HG02852 (cell line): ENCODE measurements around the gene CDKN2B.
"Not testable (repeated sequence)": the region's sequence is repeated elsewhere in the genome, so short reads cannot be mapped to it uniquely, and the experiment has no call there.

Source experiments
- ATAC-seq: cut with Tn5 transposase; IDR thresholded peaks from one replicate; pipeline ENCODE4 v1.9.1; 2021; ENCODE audit warnings: mild to moderate bottlenecking, moderate library complexity; ENCODE audit not compliant: unreplicated experiment

The CDKN2B gene

GRCh38 chr9:21969951-21970799 is 38.9 kb downstream of the CDKN2B start:
- no peak for ATAC-seq

DNA sequence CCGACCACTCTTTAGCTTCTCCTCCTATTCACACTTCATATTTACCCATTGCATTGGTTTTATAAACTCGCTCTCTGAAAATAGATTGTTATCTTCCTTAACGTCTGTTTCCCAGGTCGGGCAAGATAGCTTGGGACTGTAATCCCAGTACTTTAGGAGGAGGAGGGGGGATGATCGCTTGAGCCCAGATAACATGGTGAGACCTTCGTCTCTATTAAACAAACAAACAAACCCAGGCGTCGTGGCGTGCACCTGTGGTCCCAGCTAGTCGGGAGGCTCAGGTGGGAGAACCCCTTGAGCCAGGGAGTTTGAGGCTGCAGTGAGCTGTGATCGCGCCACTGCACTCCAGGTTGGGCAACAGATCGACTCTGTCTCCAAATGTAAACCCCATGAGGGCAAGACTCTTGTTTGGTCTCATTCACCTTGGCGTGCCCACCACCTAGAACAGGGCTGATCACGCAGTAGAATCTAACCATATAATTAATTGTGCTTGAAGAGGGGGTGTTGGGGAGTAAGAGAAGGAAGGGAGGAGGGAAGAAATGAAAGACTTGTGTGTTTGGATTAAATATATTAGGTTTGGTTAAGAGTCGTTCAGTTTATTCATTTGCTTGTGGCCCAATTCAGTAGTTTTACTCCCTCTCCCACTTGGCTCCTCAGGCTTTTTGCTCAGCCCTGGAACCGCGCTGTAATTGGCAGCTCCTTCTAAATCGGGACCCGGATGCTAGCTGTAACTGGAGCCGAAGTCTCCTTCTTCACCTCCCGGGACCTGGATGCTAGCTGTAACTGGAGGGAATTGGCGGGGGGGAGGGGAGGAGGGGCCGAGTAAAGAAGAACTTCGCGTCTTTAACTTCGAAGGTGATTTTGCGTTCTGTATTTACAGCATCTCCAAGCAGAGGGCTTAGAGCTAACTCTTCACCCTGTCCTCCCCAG is 39.8 kb downstream of the CDKN2B start:
- no peak for ATAC-seq

GRCh38 chr9:21968331-21969010 is 40.6 kb downstream of the CDKN2B start:
- ATAC-seq: no peak

GRCh38 chr9:21967702-21968101 is 41.4 kb downstream of the CDKN2B start:
- no peak for ATAC-seq

- ATAC-seq: no peak
Observed at GRCh38 chr9:21967169-21967568, 41.9 kb downstream of the CDKN2B start.

DNA sequence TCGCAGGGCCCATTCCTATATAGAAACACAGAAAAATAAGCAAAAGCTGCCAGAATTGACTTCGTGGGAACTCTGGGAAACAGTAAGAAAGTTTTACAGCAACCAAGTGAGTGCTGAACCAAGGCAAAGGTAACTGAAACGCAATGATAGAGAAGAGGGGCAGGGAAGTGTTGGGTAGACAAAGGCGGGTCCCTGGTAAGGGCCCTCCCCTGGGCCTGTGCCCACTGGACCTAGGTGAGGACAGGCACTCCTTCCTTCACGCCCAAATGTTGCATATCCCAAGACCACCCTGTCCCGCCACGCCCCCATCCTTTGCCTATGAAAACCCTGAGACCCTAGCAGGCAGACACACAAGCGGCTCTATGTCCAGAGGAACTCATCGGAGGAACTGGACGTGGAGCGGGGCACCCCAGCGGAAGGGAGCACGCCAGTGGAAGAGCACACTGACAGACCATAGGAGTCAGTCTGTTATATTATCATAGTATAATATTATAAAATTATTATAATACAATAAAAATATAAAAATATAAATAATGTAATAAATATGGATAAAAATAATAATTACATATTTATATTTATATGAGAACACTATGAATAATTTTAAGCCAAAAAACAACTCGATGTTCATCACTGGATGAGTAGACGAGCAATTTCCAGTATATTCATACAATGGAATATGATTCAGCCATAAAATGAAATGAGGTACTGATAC is 42.8 kb downstream of the CDKN2B start:
- ATAC-seq: no peak

GRCh38 chr9:21965401-21965951 is 43.6 kb downstream of the CDKN2B start:
- peak; percentile 88 for ATAC-seq

- peak; percentile 57 for ATAC-seq
Observed at GRCh38 chr9:21964925-21965385, 44.1 kb downstream of the CDKN2B start.

- no peak for ATAC-seq
Observed at GRCh38 chr9:21961569-21961968, 47.5 kb downstream of the CDKN2B start.

DNA sequence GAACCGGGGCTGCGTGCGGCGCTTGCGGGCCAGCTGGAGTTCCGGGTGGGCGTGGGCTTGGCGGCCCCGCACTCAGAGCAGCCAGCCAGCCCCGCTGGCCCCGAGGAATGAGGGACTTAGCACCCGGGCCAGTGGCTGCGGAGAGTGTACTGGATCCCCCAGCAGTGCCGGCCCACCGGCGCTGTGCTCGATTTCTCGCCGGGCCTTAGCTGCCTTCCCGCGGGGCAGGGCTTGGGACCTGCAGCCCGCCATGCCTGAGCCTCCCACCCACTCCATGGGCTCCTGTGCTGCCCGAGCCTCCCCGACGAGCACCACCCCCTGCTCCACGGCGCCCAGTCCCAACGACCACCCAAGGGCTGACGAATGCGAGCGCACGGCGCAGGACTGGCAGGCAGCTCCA is 49.8 kb downstream of the CDKN2B start:
- ATAC-seq: not testable (repeated sequence)

GRCh38 chr9:21958833-21959232 is 50.3 kb downstream of the CDKN2B start:
- no peak for ATAC-seq
